Stimulated activated CD4-positive, alpha-beta T cell treated with anti-CD3 and anti-CD28 coated beads, Interleukin-12 subunit alpha, Interleukin-12 subunit beta, amount 100 ng/mL, for 24 hours (primary cell): ENCODE data around the gene FCER1A.

Source experiments
- DNase-seq, 2 experiments: peaks; one replicate each; pipeline ENCODE4 v3.0.0-alpha.2; 2020; ENCODE audit warnings: low read depth in 2 of 2

Gene FCER1A

DNA sequence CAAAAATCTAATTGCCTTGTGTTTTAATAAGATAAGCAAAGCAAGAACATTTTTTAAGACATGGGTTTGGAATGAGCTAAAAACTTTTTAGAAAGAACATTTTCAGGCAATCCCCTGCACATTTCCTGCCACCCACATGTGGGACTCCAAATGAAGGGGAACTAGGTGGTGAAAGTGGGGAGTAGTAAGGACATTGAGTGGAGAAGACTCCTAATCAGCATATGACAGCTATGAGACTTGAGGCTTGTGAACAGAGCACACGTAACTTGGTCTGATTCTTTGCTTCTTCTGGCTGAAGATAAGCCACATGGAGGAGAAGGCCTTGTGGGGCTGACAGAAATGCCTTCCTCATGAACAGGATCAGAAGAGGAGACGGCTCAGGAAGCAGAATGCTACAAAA, 50.3 kb downstream of the FCER1A start:
- no peak for DNase-seq
